OCI-LY7 (cell line): ENCODE measurements around the gene ZNF138. TPM values are rescaled to one million over a fixed set of nuclear protein-coding genes. Genes with fewer than 3 reads are reported as not detected.
"Not testable (repeated sequence)": the region's sequence is repeated elsewhere in the genome, so short reads cannot be mapped to it uniquely, and the experiment has no call there.

Experiments used
- BruUV-seq: library from RNA; stranded (reverse); fragments of 400-500 nt; replicated peaks from 2 replicates; lab custom pipeline; 2021; lab: Mats Ljungman, UMichigan
- CTCF ChIA-PET: fragments of 300-600 bp; sonication (Branson Sonifier 250); formaldehyde crosslinking; loops from one replicate; lab custom pipeline; 2022; ENCODE audit warnings: antibody characterized with exemption; ENCODE audit not compliant: unreplicated experiment; lab: Charles Lee
- POLR2A ChIA-PET: fragments of 300-600 bp; sonication (Branson Sonifier 250); formaldehyde crosslinking; loops from one replicate; lab custom pipeline; 2022; ENCODE audit warnings: antibody characterized with exemption; lab: Charles Lee
- DNase-seq: peaks from one replicate; pipeline ENCODE4 v3.0.0-alpha.2; 2015; ENCODE audit warnings: low spot score
- H2AFZ ChIP-seq: fragments of 200-600 bp; sonication (generic), shearing (Covaris generic); 2 replicates; pipeline ENCODE4 v1.6.1; 2014; ENCODE audit warnings: mild to moderate bottlenecking, antibody characterized with exemption, low read length, moderate library complexity
- H3K27ac ChIP-seq: fragments of 200-600 bp; sonication (generic); 2 replicates; pipeline ENCODE4 v1.5.1; 2014; ENCODE audit warnings: mixed run types, low read depth, mild to moderate bottlenecking, moderate library complexity, low read length, inconsistent platforms; ENCODE audit not compliant: poor library complexity, severe bottlenecking
- H3K36me3 ChIP-seq: fragments of 200-600 bp; sonication (generic); 2 replicates; pipeline ENCODE4 v1.6.1; 2014; ENCODE audit warnings: mild to moderate bottlenecking, antibody characterized with exemption, low read length, moderate library complexity, mixed read lengths; ENCODE audit not compliant: insufficient read depth
- H3K4me1 ChIP-seq: fragments of 200-600 bp; sonication (generic); 2 replicates; pipeline ENCODE4 v1.5.1; 2014; ENCODE audit warnings: mild to moderate bottlenecking, low read length; ENCODE audit not compliant: insufficient read depth, poor library complexity, severe bottlenecking
- H3K4me2 ChIP-seq: fragments of 200-600 bp; sonication (generic); 2 replicates; pipeline ENCODE4 v1.6.1; 2014; ENCODE audit warnings: mild to moderate bottlenecking, low read length
- H3K4me3 ChIP-seq: fragments of 200-600 bp; sonication (generic); 2 replicates; pipeline ENCODE4 v1.5.1; 2014; ENCODE audit warnings: mild to moderate bottlenecking, low read depth, low read length; ENCODE audit not compliant: poor library complexity, severe bottlenecking
- H3K79me2 ChIP-seq: fragments of 200-600 bp; sonication (generic); 2 replicates; pipeline ENCODE4 v1.6.1; 2016; ENCODE audit warnings: low read depth, mild to moderate bottlenecking, low read length, moderate library complexity, mixed read lengths; ENCODE audit not compliant: insufficient read depth
- H3K9me2 ChIP-seq: fragments of 200-600 bp; sonication (generic); 2 replicates; pipeline ENCODE4 v1.6.1; 2016; ENCODE audit warnings: mild to moderate bottlenecking, low read length, mixed read lengths; ENCODE audit not compliant: insufficient read depth
- H3K9me3 ChIP-seq: fragments of 200-600 bp; sonication (generic); 2 replicates; pipeline ENCODE4 v1.6.1; 2014; ENCODE audit warnings: mild to moderate bottlenecking, mixed run types, low read length, mixed read lengths
- H4K20me1 ChIP-seq: fragments of 200-600 bp; sonication (generic); 2 replicates; pipeline ENCODE4 v1.6.1; 2014; ENCODE audit warnings: mild to moderate bottlenecking, antibody characterized with exemption, low read length, moderate library complexity, mixed read lengths; ENCODE audit not compliant: insufficient read depth
- EZH2phosphoT487 ChIP-seq: fragments of 200-600 bp; sonication (generic); IDR thresholded peaks from 2 replicates; pipeline ENCODE4 v1.6.1; 2018; ENCODE audit warnings: low read depth, borderline replicate concordance, mild to moderate bottlenecking, mixed run types, antibody characterized with exemption, low read length, moderate library complexity, mixed read lengths
- intact Hi-C: fragments of 100-400 bp; cut with micrococcal nuclease; formaldehyde crosslinking; loops from one replicate; pipeline ENCODE4 v1.10.0; 2022; ENCODE audit not compliant: unreplicated experiment
- total RNA-seq, 2 experiments: library from RNA; depleted of rRNA in 1 of 2; stranded (reverse); fragments of >200 nt in 1 of 2; shearing (Covaris generic) in 1 of 2; gene quantifications; 2 replicates each; pipeline ENCODE4 v1.2.3, GENCODE V29; 2014 to 2022
- TF ChIP-seq, protein P1 (sequence below): fragments of 200-600 bp; sonication (generic); conservative IDR thresholded peaks from 2 replicates; pipeline ENCODE4 v1.5.1; 2014; ENCODE audit warnings: mild to moderate bottlenecking, antibody characterized with exemption, low read length, moderate library complexity, mixed read lengths

The ZNF138 gene
- total RNA-seq, 2 experiments from 2014 or later = 23.5 to 25.6 TPM

DNA sequence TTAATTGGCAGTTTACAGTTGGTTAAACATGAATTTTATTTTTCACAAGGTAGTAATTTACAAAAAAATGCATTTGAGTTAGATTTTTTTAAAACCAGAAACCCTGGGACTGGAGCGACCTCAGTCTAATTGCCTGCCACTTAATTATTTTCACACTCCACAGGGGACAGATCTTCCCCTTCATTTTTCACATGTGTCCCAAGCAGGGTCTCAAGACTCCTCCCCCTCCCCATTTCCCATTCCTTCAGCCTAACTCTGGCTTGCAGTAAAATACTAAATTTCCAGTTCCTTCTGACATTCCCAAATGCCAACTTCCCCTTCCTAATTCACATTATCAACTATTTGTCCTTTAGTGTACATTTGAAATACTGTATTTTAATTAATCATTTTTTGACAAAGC is 948 bp downstream of the ZNF138 start:
- intact Hi-C loops = no loop called here
- peaks cover 45% of the 10 kb centered on the region for H3K36me3 ChIP-seq
- peaks cover 31% of the 10 kb centered on the region for H3K4me1 ChIP-seq
- ChIA-PET POLR2A (interaction anchor here (0.5 to 2.5 kb wide), 4 partner anchors 8 to 169 kb away, joined by 3 to 12 read pairs (median 3); no protein-coding TSS in a partner anchor), CTCF (no interaction called here)
- peaks cover 15% of the 10 kb centered on the region; the same call in 1 of the 2 replicates for H4K20me1 ChIP-seq
- H3K9me3 ChIP-seq = no peaks in the 10 kb centered on the region
- peak overlapping the region; percentile 85 for H3K27ac ChIP-seq
- peak overlapping the region; percentile 89 for H3K4me2 ChIP-seq
- TF ChIP-seq, protein P1, sequence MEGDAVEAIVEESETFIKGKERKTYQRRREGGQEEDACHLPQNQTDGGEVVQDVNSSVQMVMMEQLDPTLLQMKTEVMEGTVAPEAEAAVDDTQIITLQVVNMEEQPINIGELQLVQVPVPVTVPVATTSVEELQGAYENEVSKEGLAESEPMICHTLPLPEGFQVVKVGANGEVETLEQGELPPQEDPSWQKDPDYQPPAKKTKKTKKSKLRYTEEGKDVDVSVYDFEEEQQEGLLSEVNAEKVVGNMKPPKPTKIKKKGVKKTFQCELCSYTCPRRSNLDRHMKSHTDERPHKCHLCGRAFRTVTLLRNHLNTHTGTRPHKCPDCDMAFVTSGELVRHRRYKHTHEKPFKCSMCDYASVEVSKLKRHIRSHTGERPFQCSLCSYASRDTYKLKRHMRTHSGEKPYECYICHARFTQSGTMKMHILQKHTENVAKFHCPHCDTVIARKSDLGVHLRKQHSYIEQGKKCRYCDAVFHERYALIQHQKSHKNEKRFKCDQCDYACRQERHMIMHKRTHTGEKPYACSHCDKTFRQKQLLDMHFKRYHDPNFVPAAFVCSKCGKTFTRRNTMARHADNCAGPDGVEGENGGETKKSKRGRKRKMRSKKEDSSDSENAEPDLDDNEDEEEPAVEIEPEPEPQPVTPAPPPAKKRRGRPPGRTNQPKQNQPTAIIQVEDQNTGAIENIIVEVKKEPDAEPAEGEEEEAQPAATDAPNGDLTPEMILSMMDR = no peak
- no peak for TF ChIP-seq EZH2phosphoT487
- H3K9me2 ChIP-seq = no peaks in the 10 kb centered on the region
- no peak for DNase-seq
- H3K4me3 ChIP-seq = peak overlapping the region; percentile 99
- H2AFZ ChIP-seq = peak overlapping the region; percentile 82; the same call in 1 of the 2 replicates
- no TSS peak for BruUV-seq
- peaks cover 57% of the 10 kb centered on the region for H3K79me2 ChIP-seq

DNA sequence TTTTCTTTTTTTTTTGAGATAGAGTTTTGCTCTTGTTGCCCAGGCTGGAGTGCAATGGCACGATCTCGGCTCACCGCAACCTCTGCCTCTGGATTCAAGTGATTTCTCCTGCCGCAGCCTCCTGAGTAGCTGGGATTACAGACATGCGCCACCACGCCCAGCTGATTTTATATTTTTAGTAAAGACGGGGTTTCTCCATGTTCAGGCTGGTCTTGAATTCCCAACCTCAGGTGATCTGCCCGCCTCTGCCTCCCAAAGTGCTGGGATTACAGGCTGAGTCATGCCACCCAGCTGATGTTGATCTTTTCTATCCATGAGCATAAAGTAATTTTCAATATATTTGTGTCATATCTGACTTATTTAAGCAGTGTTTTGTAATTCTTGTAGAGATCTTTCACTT is 4.9 kb downstream of the ZNF138 start:
- intact Hi-C loops, BruUV-seq, DNase-seq, H3K4me2 ChIP-seq, H3K27ac ChIP-seq, H3K9me2 ChIP-seq, CTCF ChIA-PET, H2AFZ ChIP-seq, H3K4me3 ChIP-seq: not testable (repeated sequence)
- H3K9me3 ChIP-seq = peaks cover 11% of the 10 kb centered on the region; the same call in 1 of the 2 replicates
- H3K36me3 ChIP-seq = peaks cover 85% of the 10 kb centered on the region
- H3K79me2 ChIP-seq = peaks cover 97% of the 10 kb centered on the region
- POLR2A ChIA-PET = interaction anchor here (0.6 to 0.7 kb wide), 5 partner anchors 10 to 239 kb away, joined by 3 to 5 read pairs (median 4); no protein-coding TSS in a partner anchor
- H4K20me1 ChIP-seq = peaks cover 15% of the 10 kb centered on the region; the same call in 1 of the 2 replicates
- peaks cover 27% of the 10 kb centered on the region for H3K4me1 ChIP-seq

DNA sequence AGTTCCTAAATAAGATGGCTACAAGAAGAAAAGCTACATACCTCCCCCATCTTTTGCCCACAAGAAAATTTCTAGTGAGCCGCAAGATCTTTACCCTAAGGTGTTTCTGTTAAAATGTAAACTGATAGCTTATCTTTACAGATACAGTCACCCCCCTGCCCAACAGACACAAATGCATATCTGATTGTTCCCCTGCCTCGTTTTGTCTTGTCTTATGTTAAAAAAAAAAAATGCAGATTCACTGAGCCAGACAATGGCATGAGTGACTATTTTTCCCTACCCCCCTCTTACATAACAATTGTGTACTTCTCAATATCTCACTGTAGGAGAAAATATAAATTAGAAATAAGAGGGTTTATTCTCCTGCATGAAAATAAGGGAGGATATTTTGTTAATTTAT is 8.5 kb downstream of the ZNF138 start:
- H3K9me2 ChIP-seq = no peaks in the 10 kb centered on the region
- H3K4me2 ChIP-seq = no peak overlapping the region
- no peak for TF ChIP-seq EZH2phosphoT487
- TF ChIP-seq, protein P1 = no peak
- no peak overlapping the region for H3K27ac ChIP-seq
- H3K4me1 ChIP-seq = peaks cover 7% of the 10 kb centered on the region
- no peak overlapping the region for H2AFZ ChIP-seq
- intact Hi-C loops = no loop called here
- peaks cover 98% of the 10 kb centered on the region for H3K36me3 ChIP-seq
- ChIA-PET POLR2A (interaction anchor here (0.6 to 2.4 kb wide), 8 partner anchors 9 to 138 kb away, joined by 3 to 12 read pairs (median 3); partner anchors contain the start of gene ZNF138), CTCF (no interaction called here)
- BruUV-seq = no TSS peak
- H4K20me1 ChIP-seq = no peaks in the 10 kb centered on the region
- H3K9me3 ChIP-seq = peaks cover 17% of the 10 kb centered on the region; the same call in 1 of the 2 replicates
- H3K4me3 ChIP-seq = no peak overlapping the region
- peaks cover 68% of the 10 kb centered on the region for H3K79me2 ChIP-seq
- no peak for DNase-seq
